Body of pancreas (tissue), 4 donors: ENCODE data around the gene BICRA.
"Not testable (repeated sequence)": the region's sequence is repeated elsewhere in the genome, so short reads cannot be mapped to it uniquely, and the experiment has no call there.

ENCODE experiments used
- POLR2A ChIP-seq, 3 donors: fragments of 450-650 bp; IDR thresholded peaks; one replicate each; pipeline ENCODE4 v1.6.1; 2016; ENCODE audit warnings: antibody characterized with exemption in 3 of 3, mild to moderate bottlenecking in 2 of 3
- TF ChIP-seq, protein P1 (sequence below), 7 experiments: fragments of 450-650 bp in 4 of 7; fragments of 200-600 bp in 3 of 7; sonication (generic) in 3 of 7; IDR thresholded peaks; one replicate each; pipeline ENCODE4 v1.5.1; 2016 to 2019; ENCODE audit warnings: antibody characterized with exemption in 7 of 7

DNA sequence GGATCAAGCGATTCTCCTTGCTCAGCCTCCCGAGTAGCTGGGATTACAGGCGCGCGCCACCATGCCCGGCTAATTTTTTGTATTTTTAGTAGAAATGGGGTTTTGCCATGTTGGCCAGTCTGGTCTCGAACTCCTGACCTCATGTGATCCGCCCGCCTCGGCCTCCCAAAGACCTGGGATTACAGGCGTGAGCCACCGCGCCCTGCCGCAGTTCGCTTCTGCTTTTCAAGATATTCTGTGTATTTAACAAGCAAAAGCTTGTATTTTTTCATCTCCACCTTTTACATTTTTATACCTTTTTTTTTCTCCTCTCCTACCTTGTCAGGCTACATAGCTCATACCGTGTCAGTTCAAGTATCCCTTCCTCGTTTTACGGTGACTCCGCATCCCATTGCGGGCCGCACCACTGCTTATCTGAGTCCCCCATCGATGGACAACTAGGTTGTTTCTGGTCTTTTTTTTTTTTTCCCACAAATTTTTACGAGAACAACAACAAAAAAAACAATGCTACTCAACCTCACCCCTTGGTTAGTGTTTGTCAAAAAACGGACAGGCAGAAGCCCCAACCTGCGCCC is 9.2 kb upstream of the BICRA start:
- TF ChIP-seq, protein P1, sequence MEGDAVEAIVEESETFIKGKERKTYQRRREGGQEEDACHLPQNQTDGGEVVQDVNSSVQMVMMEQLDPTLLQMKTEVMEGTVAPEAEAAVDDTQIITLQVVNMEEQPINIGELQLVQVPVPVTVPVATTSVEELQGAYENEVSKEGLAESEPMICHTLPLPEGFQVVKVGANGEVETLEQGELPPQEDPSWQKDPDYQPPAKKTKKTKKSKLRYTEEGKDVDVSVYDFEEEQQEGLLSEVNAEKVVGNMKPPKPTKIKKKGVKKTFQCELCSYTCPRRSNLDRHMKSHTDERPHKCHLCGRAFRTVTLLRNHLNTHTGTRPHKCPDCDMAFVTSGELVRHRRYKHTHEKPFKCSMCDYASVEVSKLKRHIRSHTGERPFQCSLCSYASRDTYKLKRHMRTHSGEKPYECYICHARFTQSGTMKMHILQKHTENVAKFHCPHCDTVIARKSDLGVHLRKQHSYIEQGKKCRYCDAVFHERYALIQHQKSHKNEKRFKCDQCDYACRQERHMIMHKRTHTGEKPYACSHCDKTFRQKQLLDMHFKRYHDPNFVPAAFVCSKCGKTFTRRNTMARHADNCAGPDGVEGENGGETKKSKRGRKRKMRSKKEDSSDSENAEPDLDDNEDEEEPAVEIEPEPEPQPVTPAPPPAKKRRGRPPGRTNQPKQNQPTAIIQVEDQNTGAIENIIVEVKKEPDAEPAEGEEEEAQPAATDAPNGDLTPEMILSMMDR (IDR thresholded peaks at IDR 0.05): not testable (repeated sequence)
- TF ChIP-seq POLR2A (IDR thresholded peaks at IDR 0.05): not testable (repeated sequence)
